ENCODE data around the gene PPP1R1C.
"Not testable (repeated sequence)": the region's sequence is repeated elsewhere in the genome, so short reads cannot be mapped to it uniquely, and the experiment has no call there.

Gene PPP1R1C, protein sequence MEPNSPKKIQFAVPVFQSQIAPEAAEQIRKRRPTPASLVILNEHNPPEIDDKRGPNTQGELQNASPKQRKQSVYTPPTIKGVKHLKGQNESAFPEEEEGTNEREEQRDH

DNA sequence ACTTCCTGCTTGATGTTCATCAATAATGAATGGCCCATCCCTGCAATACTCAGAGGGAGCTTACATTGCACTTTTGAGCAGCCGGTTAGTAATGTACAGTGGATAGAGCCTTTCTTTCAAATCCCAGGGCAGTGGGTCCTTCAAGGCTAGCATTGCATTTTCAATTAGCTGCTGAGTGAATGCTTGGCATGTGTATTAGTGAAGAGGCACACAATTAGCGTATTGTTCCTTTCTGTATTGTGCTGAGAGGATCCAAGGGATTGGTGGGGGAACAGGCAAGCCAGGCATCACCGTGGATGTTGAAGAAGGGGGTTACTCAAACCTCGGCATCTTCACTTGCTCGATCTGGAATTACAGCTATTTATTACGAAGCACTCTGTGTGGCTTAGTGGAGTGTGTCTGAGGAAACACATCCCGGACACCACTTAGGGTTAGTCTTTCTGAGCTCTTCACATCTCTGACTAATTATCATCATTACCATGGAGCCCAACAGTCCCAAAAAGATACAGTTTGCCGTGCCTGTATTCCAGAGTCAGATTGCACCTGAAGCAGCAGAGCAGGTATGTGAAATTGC is at the start of gene PPP1R1C:
Gene PPP1R1C (plus strand): TSS at position 222 of the 574 bp plus-strand sequence. CDS start 258 bp downstream, at position 480.
- DNase-seq: no peak

DNA sequence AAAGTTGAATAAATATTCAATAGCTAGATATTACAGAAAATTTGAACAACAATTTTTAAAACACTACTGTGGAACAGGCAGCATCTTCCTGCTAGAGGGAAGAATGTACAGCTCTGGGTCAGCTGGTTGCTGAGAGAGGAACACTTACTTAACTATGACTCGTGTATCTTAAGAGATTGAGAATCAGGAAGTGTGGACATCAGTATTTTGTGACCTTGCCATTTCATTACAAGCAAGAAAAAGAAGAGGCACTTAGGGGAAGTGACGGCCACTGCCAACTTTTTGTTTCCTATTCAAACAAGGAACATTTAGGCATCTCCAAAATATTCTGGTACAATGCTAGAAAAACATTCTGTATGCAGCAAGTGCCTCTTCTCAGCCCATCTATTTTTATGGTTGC is 48.2 kb upstream of the PPP1R1C start:
- DNase-seq: no peak

DNA sequence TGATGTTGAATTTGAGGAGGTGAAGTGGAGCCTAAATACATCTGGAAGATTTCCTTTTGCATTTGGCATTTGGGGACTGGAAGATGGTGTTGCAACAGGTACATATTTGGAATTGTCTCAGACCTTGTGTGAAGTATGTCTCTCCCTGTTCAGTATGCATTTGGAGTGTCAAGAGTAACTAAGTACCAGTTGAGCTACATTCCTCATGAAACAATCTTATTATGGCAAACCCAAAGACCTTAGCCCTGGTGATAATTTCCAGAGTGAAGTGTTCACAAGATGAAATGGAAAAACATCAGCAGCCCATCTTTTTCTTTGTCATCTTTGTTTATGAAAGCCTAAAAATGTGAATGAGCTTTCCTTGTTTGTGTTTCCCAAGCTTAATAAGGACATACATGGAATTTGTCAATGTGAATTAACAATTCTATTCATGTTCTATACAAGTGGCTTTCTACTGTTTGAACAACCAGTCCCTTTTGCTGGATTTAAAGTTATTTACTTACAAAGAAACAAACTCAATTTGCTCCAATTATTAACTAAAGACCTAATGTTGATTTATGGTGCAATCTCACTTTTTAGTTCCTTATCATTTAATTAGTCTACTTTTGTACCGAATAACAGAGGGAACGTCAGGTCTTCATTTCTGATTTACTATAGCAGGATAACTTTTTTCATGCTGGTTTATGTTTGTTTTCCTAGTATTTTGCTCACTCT is 42.1 kb upstream of the PPP1R1C start:
- no peak for DNase-seq

DNA sequence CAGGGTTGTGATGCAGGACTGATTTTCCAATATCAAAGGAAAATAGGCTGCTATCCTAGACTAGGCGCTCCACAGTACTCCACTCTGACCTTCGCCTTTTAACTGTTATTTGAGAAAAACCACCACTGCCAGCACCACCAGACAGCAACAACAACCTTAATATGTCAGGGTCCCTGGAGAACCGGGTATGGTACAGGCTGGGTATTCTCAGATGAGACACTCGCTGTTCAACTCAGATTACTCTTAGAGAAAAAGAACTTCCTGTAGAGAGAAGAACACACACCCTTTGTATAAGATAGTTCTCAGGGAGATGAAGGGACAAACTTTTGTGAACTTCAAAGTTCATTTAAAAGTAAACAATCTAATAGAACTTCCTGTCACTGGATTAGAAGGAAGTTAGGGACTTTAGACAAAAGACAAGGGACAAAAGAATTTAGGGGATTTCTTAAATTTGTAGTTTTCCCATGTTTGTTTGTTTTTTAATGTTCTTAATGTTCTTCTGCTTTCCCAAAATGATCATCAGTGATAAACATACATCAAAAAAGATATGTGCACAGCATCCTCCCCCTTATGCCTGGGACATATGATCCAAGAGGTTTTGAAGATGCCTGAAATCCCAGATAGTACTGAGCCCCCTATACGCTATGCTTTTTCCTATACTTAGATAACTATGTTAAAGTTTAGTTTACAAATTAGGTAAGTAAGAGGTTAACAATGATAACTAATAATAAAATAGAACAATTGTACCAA is 41.3 kb upstream of the PPP1R1C start:
- DNase-seq: no peak

DNA sequence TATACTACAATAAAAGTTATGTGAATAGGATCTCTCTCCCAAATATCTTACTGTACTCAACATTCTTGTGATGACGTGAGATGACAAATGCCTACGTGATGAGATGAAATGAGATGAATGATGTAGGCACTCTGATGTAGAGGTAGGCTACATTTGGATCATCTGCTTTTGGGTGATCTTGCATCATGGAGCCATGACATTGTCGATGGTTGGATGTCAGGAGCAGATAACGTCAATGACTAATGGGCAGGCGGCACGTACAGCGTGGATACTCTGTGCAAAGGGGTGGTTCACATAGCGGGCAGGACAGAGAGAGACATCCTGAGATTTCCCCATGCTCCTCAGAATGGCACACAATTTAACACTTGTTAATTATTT is 40.8 kb upstream of the PPP1R1C start:
- DNase-seq: no peak

DNA sequence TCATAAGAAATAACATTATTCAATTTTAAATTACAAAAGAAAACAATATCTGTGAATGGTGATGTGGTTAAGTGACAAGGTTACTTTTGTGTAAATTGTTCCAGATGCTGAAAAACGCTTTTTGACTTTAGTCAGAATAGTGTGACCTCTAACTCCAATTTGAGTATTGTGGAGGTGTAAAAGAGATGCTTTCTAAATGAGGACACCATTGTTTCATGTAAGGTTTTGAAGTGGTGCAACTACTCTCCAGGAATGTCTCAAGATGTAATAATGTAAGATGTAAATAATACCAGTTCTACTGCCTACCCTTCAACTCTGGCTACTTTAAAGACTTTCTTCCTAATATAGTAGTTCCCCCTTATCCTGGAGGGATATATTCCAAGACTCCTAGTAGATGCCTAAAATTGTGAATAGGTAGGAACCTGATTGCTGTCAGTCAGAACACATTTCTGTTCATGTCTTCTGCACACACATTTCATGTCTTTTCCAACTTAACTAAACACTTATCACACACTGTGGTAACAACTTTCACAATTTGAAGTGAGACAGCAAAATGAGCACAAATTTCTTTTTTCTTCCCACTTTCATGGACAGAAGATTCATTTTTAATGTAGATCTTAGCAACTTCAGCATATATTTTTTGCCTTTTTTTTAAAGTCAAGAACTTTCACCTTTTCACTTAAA is 39.1 kb upstream of the PPP1R1C start:
- no peak for DNase-seq

DNA sequence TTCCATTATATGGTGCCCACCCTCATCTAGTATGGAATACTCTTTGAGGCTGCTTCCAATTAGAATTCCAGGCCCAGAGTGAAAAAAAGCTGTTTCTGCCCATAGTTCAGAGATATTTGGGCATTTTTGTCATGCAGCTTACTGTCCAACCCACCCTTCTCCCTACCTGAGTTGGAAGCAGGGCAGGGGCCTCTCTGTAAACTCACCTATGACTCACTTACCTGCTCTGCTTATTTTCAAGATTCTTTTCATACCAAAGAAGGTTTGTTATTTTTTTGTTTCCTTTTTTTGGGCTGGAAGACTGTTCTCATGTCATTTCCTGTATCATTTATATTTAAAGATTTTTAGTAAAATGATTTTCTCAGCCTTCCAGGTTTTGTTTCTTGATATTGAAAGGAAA is 38.4 kb upstream of the PPP1R1C start:
- no peak for DNase-seq

DNA sequence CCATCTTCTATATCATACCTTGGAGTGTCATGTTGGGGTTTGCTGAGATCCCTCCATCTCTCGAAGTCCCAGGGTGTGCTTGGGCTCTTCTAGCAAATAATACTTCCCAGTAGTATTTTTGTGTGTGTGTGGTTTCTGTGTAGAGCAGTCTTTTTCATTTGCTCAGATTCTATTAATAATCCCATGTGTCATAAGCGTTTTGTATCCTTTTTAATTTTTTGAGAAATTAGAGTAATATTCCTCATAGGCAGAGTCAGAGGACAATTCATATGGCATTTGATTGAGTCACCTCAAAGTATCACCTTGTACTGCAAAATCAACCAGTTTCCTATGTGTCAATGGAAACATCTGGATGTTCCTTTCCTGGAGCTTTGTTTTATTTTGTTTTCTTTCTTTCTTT is 37.4 kb upstream of the PPP1R1C start:
- no peak for DNase-seq

DNA sequence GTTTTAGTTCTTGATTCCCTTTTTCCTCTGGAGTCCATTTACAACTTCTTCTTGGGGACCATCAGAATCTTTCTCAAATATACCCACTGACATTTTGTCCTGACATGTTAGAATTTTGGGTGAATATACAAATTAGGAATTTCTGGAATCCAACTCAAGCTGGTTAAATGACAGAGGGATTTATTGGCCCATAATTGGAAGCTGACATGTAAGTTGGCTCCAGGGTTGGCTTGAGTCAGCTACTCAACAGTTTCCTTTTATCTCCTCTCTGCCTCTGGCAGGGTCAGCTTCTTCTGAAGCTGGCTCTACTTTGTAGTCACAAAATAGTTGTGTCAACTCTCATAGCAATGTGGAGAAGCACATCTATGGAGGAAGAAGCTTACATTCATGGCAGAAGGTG is 36.6 kb upstream of the PPP1R1C start:
- DNase-seq: no peak

DNA sequence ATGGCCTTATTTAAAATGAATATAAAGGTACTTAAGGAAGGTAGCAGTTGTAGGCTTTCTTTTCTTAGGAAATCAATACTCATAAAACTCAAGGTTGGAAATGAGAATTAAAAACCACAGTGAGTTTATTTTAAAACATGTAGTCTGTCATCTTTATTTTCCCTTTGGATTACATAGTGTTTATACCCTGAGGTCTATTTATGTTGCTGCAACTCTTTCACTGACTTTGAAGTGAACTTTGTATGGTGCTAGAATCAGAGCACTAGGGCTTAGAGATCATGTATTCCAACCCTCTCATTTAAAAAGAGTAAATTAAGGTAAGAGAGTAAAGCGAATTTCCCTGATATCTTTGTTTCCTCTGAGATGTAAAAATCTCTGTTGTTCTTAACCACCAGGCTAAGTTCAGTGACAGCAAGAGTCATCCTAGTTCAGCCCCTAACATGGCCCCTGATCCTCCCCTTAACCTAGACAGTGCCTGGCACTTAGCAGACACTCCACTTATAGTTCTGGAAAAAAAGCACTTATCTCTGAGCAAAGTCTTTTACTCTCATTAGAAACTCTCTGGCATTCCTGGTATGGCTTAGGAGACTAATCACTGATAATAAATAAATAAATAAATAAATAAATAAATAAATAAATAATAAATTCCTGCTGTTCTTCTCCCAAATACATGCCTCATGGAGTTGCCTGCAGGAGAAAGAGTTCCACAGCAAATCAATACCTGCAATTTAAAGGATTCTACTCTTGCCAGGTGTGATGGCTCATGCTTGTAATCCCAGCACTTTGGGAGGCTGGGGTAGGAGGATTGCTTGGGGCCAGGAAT is 33.0 kb upstream of the PPP1R1C start:
- DNase-seq: no peak

DNA sequence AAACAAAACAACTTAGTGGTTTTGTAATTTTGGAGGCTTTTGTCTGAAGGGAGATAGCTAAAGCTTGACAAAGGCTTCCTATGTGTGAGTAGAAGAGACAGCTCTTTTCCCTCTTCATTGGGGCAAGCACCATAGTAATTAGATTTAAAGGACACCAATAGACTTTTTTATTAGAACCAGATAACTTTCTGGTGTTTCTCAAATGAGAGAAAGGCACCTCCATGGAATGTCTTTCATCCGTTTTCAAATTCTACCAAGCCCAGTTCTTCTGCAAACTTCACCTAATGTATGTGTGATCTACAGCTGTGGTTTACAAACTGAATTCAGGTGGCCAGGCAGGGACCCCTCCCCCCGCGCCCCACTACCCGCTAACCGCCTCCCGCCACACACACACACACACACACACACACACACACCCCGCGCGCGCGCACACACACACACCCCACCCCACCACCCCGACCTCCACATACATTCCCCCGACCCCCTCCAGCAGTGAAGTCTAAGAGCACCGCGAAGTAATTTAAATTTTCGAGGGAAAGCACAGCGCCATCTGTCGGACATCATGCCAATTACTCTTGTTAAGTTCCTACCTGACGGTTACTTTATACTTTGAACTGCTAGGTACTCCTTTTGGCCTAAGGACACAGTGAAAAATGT is 31.6 kb upstream of the PPP1R1C start:
- no peak for DNase-seq

DNA sequence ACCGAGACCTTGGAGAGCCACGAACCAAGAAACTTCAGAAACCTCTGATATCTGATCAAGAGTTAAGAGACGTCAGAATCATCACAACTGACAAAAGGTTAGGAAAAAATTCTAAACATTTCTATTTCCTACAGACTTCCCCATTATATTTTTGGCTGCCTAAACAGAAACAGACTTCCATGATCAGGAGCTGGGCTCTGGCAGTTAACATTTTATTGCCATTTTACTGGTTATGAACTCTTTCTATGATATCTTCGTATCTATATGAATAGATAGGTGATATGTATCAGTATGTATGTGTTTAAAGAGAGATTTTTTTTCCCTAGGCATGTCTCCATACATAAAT is 31.1 kb upstream of the PPP1R1C start:
- DNase-seq: no peak

DNA sequence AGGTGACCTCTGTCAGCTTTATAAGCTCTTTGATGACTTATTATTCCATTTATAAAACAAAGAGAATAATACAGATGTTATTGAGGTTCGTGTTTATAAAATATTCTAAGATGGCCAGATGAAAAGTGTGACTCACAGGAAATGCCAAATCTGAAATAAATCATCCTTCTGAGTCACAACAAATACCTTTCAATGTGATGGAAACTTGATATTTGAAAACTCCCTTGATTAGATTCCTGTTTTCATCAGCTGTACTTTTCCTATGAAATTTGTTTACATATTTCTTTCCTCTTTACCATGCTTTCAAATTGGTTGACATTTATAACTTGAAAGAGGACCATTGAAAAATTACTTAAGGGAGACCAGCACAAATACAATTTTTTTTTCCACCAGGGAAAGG is 30.6 kb upstream of the PPP1R1C start:
- no peak for DNase-seq

DNA sequence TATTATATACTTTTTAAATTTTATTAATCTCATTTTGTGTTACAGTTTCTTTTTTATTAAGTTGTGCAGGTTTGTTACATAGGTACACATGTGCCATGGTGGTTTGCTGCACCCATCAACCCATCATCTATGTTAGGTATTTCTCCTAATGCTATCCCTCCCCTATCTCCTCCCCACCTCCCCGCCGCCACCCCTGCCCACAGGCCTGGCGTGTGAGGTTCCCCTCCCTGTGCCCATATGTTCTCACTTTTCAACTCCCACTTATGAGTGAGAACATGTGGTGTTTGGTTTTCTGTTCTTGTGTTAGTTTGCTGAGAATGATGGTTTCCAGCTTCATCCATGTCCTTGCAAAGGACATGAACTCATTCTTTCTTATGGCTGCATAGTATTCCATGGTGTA is 29.8 kb upstream of the PPP1R1C start:
- not testable (repeated sequence) for DNase-seq

DNA sequence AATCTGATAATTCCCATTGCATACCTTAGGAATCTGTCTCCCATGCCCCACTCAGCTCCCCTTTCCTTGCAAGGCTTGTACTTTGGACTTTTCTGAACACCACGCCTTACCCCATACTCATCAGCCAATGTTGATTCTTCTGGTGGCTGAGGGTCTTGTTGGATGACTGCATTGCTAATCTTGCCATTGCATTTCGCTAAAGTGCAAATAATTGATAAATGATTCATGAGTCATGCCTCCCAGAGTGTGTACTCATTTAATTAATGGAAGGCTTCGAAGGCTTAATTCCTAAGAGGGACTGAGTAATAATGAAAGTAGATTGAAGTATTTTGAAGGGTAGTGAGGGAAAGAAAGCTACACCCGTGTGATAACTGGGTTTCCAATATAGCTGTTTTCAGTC is 28.0 kb upstream of the PPP1R1C start:
- no peak for DNase-seq

DNA sequence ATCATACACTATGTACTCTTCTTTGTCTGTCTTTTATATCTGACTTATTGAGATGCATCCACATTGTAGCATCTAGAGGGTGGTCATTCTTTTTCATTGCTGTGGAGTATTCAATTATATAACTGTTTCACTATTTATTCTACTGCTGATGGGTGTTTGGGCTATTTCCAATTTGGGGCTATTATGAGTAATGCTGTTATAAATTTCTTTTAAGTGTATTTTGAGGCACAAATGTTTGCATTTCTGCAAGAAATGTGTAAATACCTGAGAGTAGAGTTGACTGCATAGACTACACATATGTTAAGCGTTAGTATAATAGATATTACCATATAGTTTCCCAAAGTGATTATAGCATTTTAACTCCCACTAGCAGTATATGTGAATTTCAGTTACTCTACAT is 26.9 kb upstream of the PPP1R1C start:
- DNase-seq: no peak

DNA sequence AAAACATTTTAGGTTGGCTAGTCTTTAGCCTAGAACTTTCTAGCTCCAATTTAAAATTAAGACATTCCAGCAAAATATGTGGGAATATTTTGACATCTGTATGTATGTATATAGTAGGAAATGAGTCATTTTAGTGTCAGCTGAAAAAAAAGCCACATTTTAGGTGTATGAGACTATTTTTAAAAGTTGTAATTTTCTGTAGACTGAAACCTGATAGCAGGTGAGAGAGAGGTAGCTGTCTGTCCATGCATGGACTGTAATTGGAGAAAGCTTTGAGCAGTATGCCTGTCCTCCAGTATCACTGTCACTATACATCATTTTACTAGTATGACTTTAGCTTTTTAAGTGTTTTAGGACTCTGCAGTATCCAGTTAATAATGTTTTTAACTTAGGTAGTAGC is 26.1 kb upstream of the PPP1R1C start:
- no peak for DNase-seq

DNA sequence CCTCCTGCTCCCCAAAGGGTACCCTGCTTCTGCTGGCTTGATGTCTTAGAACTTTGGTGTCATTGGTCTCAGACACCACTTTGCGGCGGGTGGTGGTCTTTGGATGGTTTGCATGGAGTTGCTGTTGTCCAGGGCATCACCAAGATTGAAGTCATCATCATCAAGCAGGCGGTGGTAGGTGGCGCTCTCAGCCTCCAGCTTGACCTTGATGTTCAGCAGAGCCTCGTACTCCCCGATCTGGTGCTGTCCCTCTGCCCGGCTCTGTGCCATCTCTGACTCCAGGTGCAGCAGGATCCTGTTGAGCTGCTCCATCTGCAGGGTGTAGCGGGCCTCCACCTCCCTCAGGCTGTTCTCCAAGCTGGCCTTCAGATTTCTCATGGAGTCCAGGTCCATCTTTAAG is 24.5 kb upstream of the PPP1R1C start:
- not testable (repeated sequence) for DNase-seq

DNA sequence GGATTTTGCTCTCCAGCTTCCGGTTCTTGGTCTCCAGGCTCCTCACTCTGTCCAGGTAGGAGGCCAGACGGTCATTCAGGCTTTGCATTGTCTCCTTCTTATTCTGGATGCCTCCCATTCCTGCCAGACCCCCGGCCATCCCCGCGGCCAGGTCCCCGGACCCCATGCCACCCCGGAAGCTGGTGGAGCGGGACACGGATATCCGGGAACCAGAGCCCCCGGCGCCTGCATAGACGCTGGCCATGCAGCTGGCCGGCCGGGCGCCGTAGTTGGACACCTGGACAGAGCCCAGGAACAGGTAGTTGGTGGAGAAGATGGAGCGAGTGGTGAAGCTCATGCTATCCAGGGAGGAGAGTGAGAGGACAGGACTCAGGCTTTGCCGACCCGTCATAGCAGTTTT is 23.5 kb upstream of the PPP1R1C start:
- no peak for DNase-seq

DNA sequence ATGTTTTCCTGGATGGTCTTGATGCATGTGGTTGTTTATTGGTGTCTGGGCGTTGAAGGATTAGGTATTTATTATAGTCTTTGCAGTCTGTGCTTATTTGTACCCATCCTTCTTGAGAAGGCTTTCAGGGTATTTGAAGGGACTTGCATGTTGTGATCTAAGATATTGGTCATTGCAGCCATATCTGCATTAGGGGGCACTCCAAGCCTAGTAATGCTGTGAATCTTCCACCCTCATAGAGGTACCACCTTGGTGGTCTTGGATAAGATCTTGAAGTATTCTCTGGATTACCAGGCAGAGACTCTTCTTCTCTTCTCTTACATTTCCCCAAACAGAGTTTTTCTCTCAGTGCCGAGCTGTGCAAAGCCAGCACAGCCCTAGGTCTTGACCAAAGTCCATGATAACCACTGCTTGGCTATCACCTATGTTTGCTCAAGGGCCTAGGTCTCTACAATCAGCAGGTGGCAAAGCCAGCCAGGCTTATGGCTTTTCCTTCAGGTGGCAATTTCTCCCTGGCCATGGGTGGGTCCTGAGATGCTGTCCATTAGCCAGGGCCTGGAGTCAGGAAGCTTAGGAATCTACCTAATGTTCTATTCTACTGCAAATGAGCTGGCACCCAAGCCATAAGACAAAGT is 15.4 kb upstream of the PPP1R1C start:
- DNase-seq: no peak

DNA sequence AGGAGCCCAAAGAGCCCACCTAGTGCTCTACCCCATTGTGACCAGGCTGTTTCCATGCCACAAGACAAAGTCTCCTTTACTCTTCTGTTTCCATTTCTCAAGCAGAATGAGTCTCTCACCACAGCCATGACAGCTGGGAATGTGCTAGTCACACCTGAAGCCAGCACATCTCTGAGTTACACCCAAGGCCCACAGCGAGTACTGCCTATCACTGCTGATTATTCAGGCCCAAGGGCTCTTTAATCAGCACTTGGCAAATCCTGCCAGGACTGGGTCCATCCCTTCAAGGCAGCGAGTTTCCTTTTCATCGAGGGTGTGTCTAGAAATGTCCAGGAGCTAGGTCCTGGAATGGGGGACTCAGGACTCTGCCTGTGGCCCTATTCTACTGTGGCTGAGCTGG is 14.6 kb upstream of the PPP1R1C start:
- no peak for DNase-seq

All from T1000 (cell line).